HG03432 (cell line): ENCODE data around the gene PLXNA4.

ENCODE experiments used
- ATAC-seq: cut with Tn5 transposase; IDR thresholded peaks from one replicate; pipeline ENCODE4 v1.9.1; 2021; ENCODE audit warnings: mild to moderate bottlenecking, moderate library complexity; ENCODE audit not compliant: unreplicated experiment

Gene PLXNA4

GRCh38 chr7:132446260-132446659 lies 130.0 kb downstream of the PLXNA4 start:
- ATAC-seq: no peak

GRCh38 chr7:132443761-132444520 lies 132.3 kb downstream of the PLXNA4 start:
- ATAC-seq: no peak

- no peak for ATAC-seq
Observed at GRCh38 chr7:132441935-132442334, 134.3 kb downstream of the PLXNA4 start.

- ATAC-seq: no peak
Observed at GRCh38 chr7:132440151-132440550, 136.1 kb downstream of the PLXNA4 start.

GRCh38 chr7:132438926-132439325 lies 137.3 kb downstream of the PLXNA4 start:
- ATAC-seq: no peak

GRCh38 chr7:132437730-132438129 lies 138.5 kb downstream of the PLXNA4 start:
- no peak for ATAC-seq

GRCh38 chr7:132436121-132436520 lies 140.1 kb downstream of the PLXNA4 start:
- no peak for ATAC-seq

- ATAC-seq: no peak
Observed at GRCh38 chr7:132435016-132435990, 141.0 kb downstream of the PLXNA4 start.

GRCh38 chr7:132434041-132434440 lies 142.2 kb downstream of the PLXNA4 start:
- no peak for ATAC-seq

GRCh38 chr7:132433301-132433700 lies 143.0 kb downstream of the PLXNA4 start:
- ATAC-seq: no peak

GRCh38 chr7:132430861-132431822 lies 145.1 kb downstream of the PLXNA4 start:
- no peak for ATAC-seq

GRCh38 chr7:132430041-132430855 lies 146.0 kb downstream of the PLXNA4 start:
- no peak for ATAC-seq

- no peak for ATAC-seq
Observed at GRCh38 chr7:132429181-132429580, 147.1 kb downstream of the PLXNA4 start.

- ATAC-seq: no peak
Observed at GRCh38 chr7:132428247-132428919, 147.9 kb downstream of the PLXNA4 start.

GRCh38 chr7:132425942-132426341 lies 150.3 kb downstream of the PLXNA4 start:
- no peak for ATAC-seq

GRCh38 chr7:132424821-132425724 lies 151.2 kb downstream of the PLXNA4 start:
- ATAC-seq: no peak

GRCh38 chr7:132424277-132424676 lies 152.0 kb downstream of the PLXNA4 start:
- ATAC-seq: no peak

GRCh38 chr7:132423594-132424200 lies 152.6 kb downstream of the PLXNA4 start:
- ATAC-seq: no peak
